OCI-LY7 (cell line): Measurements from ENCODE around the gene GJC3. TPM values are rescaled to one million over a fixed set of nuclear protein-coding genes. Genes with fewer than 3 reads are reported as not detected.

Experiments used
- BruUV-seq: library from RNA; stranded (reverse); fragments of 400-500 nt; replicated peaks from 2 replicates; lab custom pipeline; 2021; lab: Mats Ljungman, UMichigan
- CTCF ChIA-PET: fragments of 300-600 bp; sonication (Branson Sonifier 250); formaldehyde crosslinking; loops from one replicate; lab custom pipeline; 2022; ENCODE audit warnings: antibody characterized with exemption; ENCODE audit not compliant: unreplicated experiment; lab: Charles Lee
- POLR2A ChIA-PET: fragments of 300-600 bp; sonication (Branson Sonifier 250); formaldehyde crosslinking; loops from one replicate; lab custom pipeline; 2022; ENCODE audit warnings: antibody characterized with exemption; lab: Charles Lee
- DNase-seq: peaks from one replicate; pipeline ENCODE4 v3.0.0-alpha.2; 2015; ENCODE audit warnings: low spot score
- H2AFZ ChIP-seq: fragments of 200-600 bp; sonication (generic), shearing (Covaris generic); 2 replicates; pipeline ENCODE4 v1.6.1; 2014; ENCODE audit warnings: mild to moderate bottlenecking, antibody characterized with exemption, low read length, moderate library complexity
- H3K27ac ChIP-seq: fragments of 200-600 bp; sonication (generic); 2 replicates; pipeline ENCODE4 v1.5.1; 2014; ENCODE audit warnings: mixed run types, low read depth, mild to moderate bottlenecking, moderate library complexity, low read length, inconsistent platforms; ENCODE audit not compliant: poor library complexity, severe bottlenecking
- H3K36me3 ChIP-seq: fragments of 200-600 bp; sonication (generic); 2 replicates; pipeline ENCODE4 v1.6.1; 2014; ENCODE audit warnings: mild to moderate bottlenecking, antibody characterized with exemption, low read length, moderate library complexity, mixed read lengths; ENCODE audit not compliant: insufficient read depth
- H3K4me1 ChIP-seq: fragments of 200-600 bp; sonication (generic); 2 replicates; pipeline ENCODE4 v1.5.1; 2014; ENCODE audit warnings: mild to moderate bottlenecking, low read length; ENCODE audit not compliant: insufficient read depth, poor library complexity, severe bottlenecking
- H3K4me2 ChIP-seq: fragments of 200-600 bp; sonication (generic); 2 replicates; pipeline ENCODE4 v1.6.1; 2014; ENCODE audit warnings: mild to moderate bottlenecking, low read length
- H3K4me3 ChIP-seq: fragments of 200-600 bp; sonication (generic); 2 replicates; pipeline ENCODE4 v1.5.1; 2014; ENCODE audit warnings: mild to moderate bottlenecking, low read depth, low read length; ENCODE audit not compliant: poor library complexity, severe bottlenecking
- H3K79me2 ChIP-seq: fragments of 200-600 bp; sonication (generic); 2 replicates; pipeline ENCODE4 v1.6.1; 2016; ENCODE audit warnings: low read depth, mild to moderate bottlenecking, low read length, moderate library complexity, mixed read lengths; ENCODE audit not compliant: insufficient read depth
- H3K9me2 ChIP-seq: fragments of 200-600 bp; sonication (generic); 2 replicates; pipeline ENCODE4 v1.6.1; 2016; ENCODE audit warnings: mild to moderate bottlenecking, low read length, mixed read lengths; ENCODE audit not compliant: insufficient read depth
- H3K9me3 ChIP-seq: fragments of 200-600 bp; sonication (generic); 2 replicates; pipeline ENCODE4 v1.6.1; 2014; ENCODE audit warnings: mild to moderate bottlenecking, mixed run types, low read length, mixed read lengths
- H4K20me1 ChIP-seq: fragments of 200-600 bp; sonication (generic); 2 replicates; pipeline ENCODE4 v1.6.1; 2014; ENCODE audit warnings: mild to moderate bottlenecking, antibody characterized with exemption, low read length, moderate library complexity, mixed read lengths; ENCODE audit not compliant: insufficient read depth
- EZH2phosphoT487 ChIP-seq: fragments of 200-600 bp; sonication (generic); IDR thresholded peaks from 2 replicates; pipeline ENCODE4 v1.6.1; 2018; ENCODE audit warnings: low read depth, borderline replicate concordance, mild to moderate bottlenecking, mixed run types, antibody characterized with exemption, low read length, moderate library complexity, mixed read lengths
- intact Hi-C: fragments of 100-400 bp; cut with micrococcal nuclease; formaldehyde crosslinking; loops from one replicate; pipeline ENCODE4 v1.10.0; 2022; ENCODE audit not compliant: unreplicated experiment
- total RNA-seq, 2 experiments: library from RNA; depleted of rRNA in 1 of 2; stranded (reverse); fragments of >200 nt in 1 of 2; shearing (Covaris generic) in 1 of 2; gene quantifications; 2 replicates each; pipeline ENCODE4 v1.2.3, GENCODE V29; 2014 to 2022
- TF ChIP-seq, protein P1 (sequence below): fragments of 200-600 bp; sonication (generic); conservative IDR thresholded peaks from 2 replicates; pipeline ENCODE4 v1.5.1; 2014; ENCODE audit warnings: mild to moderate bottlenecking, antibody characterized with exemption, low read length, moderate library complexity, mixed read lengths

Gene GJC3
- total RNA-seq, 2 experiments from 2014 or later: not detected

DNA sequence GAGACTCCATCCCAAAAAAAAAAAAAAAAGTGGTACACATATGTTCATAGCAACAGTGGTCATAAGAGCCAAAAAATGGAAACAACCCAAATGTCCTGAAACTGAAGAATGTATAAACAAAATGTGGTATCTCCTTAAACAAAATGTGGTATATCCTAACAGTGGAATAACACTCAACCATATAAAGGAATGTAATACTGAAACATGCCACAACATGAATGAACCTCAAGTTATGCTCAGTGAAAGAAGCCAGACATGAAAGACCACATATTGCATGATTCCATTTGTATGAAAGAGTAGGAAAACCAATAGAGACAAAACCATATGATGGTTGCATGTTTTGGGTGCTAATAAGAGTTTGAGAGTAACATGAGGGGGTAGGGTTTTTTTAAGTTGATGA lies 3.1 kb downstream of the GJC3 start:
- no peak for DNase-seq
- no peak overlapping the region for H2AFZ ChIP-seq
- no peak overlapping the region for H3K4me3 ChIP-seq
- no peaks in the 10 kb centered on the region for H3K9me2 ChIP-seq
- CTCF ChIA-PET: no interaction called here
- H3K4me1 ChIP-seq: no peaks in the 10 kb centered on the region
- TF ChIP-seq, protein P1, sequence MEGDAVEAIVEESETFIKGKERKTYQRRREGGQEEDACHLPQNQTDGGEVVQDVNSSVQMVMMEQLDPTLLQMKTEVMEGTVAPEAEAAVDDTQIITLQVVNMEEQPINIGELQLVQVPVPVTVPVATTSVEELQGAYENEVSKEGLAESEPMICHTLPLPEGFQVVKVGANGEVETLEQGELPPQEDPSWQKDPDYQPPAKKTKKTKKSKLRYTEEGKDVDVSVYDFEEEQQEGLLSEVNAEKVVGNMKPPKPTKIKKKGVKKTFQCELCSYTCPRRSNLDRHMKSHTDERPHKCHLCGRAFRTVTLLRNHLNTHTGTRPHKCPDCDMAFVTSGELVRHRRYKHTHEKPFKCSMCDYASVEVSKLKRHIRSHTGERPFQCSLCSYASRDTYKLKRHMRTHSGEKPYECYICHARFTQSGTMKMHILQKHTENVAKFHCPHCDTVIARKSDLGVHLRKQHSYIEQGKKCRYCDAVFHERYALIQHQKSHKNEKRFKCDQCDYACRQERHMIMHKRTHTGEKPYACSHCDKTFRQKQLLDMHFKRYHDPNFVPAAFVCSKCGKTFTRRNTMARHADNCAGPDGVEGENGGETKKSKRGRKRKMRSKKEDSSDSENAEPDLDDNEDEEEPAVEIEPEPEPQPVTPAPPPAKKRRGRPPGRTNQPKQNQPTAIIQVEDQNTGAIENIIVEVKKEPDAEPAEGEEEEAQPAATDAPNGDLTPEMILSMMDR: no peak
- no peak for TF ChIP-seq EZH2phosphoT487
- BruUV-seq: no TSS peak
- no peak overlapping the region for H3K4me2 ChIP-seq
- no peaks in the 10 kb centered on the region for H3K79me2 ChIP-seq
- H3K27ac ChIP-seq: no peak overlapping the region
- no peaks in the 10 kb centered on the region for H4K20me1 ChIP-seq
- POLR2A ChIA-PET: no interaction called here
- intact Hi-C loops: no loop called here
- H3K9me3 ChIP-seq: no peaks in the 10 kb centered on the region
- H3K36me3 ChIP-seq: peaks cover 4% of the 10 kb centered on the region

DNA sequence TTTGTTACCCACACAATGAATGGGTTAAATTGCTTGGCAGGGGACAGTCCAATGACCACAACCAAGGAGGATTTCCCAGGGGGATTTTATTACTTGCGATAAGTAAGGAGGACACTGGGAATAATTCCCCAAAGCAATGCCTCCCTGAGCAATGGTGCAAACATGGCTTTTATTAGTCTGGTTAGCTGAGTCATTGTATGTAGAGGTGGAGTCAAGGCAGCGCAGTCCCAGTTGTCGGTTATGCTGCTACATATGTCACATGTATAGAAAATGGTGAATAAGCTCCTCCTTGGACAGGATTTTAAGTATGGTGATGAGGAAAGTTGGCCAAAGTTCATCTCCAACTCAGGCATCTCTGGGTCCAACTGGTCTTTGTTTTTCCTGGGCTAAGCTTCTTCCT lies 6.2 kb downstream of the GJC3 start:
- no TSS peak for BruUV-seq
- Histone ChIP-seq H3K9me2 (no peaks in the 10 kb centered on the region), H3K9me3 (peaks cover 9% of the 10 kb centered on the region; the same call in 1 of the 2 replicates), H3K4me1 (peaks cover 14% of the 10 kb centered on the region), H3K27ac (no peak overlapping the region), H3K79me2 (peaks cover 7% of the 10 kb centered on the region), H3K4me2 (no peak overlapping the region), H3K4me3 (no peak overlapping the region), H4K20me1 (no peaks in the 10 kb centered on the region), H2AFZ (no peak overlapping the region), H3K36me3 (peaks cover 4% of the 10 kb centered on the region)
- CTCF ChIA-PET: no interaction called here
- no peak for TF ChIP-seq EZH2phosphoT487
- TF ChIP-seq, protein P1: no peak
- POLR2A ChIA-PET: interaction anchor here (0.6 to 0.9 kb wide), 4 partner anchors 8 to 94 kb away, joined by 3 to 5 read pairs (median 3); no protein-coding TSS in a partner anchor
- intact Hi-C loops: no loop called here
- DNase-seq: no peak

DNA sequence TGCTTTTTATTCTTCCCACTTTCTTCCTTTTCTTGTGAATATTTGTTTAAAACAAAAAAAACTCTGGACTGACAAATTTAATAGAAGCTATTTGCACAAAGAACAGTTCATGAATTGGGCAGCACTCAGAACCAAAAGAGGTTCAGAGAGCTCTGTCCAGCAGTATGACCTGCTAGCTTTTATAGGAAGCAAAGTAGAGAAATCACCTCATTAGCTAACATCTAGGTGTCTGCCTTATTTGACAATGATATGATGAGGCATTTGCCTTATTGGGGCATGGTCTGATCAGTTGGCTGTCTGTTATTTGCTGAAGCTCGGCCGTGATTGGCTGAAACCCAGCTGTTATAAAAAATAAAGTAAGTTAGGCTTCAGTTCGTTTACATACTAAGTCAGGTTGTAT lies 9.3 kb downstream of the GJC3 start:
- Histone ChIP-seq H3K27ac (peak overlapping the region; percentile 42), H3K9me3 (peaks cover 9% of the 10 kb centered on the region; the same call in 1 of the 2 replicates), H3K4me2 (peak overlapping the region; percentile 89), H3K4me1 (peaks cover 19% of the 10 kb centered on the region), H2AFZ (peak overlapping the region; percentile 95; the same call in 1 of the 2 replicates), H3K4me3 (peak overlapping the region; percentile 96), H3K36me3 (peaks cover 17% of the 10 kb centered on the region), H3K9me2 (no peaks in the 10 kb centered on the region), H3K79me2 (peaks cover 14% of the 10 kb centered on the region), H4K20me1 (no peaks in the 10 kb centered on the region; the same call in 1 of the 2 replicates)
- DNase-seq: no peak
- intact Hi-C loops: no loop called here
- TF ChIP-seq, protein P1: no peak
- no peak for TF ChIP-seq EZH2phosphoT487
- POLR2A ChIA-PET: interaction anchor here (0.7 to 1.9 kb wide), 8 partner anchors 12 to 415 kb away, joined by 3 to 5 read pairs (median 3); partner anchors contain the start of gene ZKSCAN5
- CTCF ChIA-PET: no interaction called here
- no TSS peak for BruUV-seq
